HepG2 (cell line): Measurements from ENCODE around the gene HABP4.

Experiments used
- JDP2 ChIP-seq: sonication (generic); formaldehyde crosslinking; IDR thresholded peaks from 2 replicates; pipeline ENCODE4 v1.8.1; 2022; ENCODE audit warnings: missing genetic modification reagents, borderline replicate concordance
- MTA1 ChIP-seq: sonication (generic); formaldehyde crosslinking; IDR thresholded peaks from 2 replicates; pipeline ENCODE4 v1.4.0; 2020; ENCODE audit warnings: missing genetic modification reagents, mild to moderate bottlenecking, borderline replicate concordance
- ZNF550 ChIP-seq: sonication (generic); formaldehyde crosslinking; IDR thresholded peaks from 2 replicates; pipeline ENCODE4 v1.4.0; 2020; ENCODE audit warnings: mild to moderate bottlenecking, missing genetic modification reagents, borderline replicate concordance

GRCh38 chr9:96501633-96502538 is 51.9 kb downstream of the HABP4 start:
- TF ChIP-seq ZNF550 (no peak), JDP2 (CRISPR knock-in tag) (no peak), MTA1 (CRISPR knock-in tag) (no peak)
